ENCODE measurements around the gene PI16. TPM values are rescaled to one million over a fixed set of nuclear protein-coding genes. Genes with fewer than 3 reads are reported as not detected.

The PI16 gene
- total RNA-seq, 1 donor from 2014 or later: not detected

GRCh38 chr6:36979347-36979742, 24.8 kb downstream of the PI16 start:
- DNase-seq (ENCODE audit: low read depth): no peak
- TF ChIP-seq CTCF (conservative IDR thresholded peaks at IDR 0.05; ENCODE audit: low read depth, low read length): peak; percentile 50
- H3K4me3 ChIP-seq (ENCODE audit: low read depth, low read length): no peak overlapping the region

GRCh38 chr6:36980129-36980528, 25.6 kb downstream of the PI16 start:
- no peak overlapping the region for H3K4me3 ChIP-seq (ENCODE audit: low read depth, low read length)
- no peak for TF ChIP-seq CTCF (conservative IDR thresholded peaks at IDR 0.05; ENCODE audit: low read depth, low read length)
- no peak for DNase-seq (ENCODE audit: low read depth)

GRCh38 chr6:36980876-36981619, 26.5 kb downstream of the PI16 start:
- DNase-seq (ENCODE audit: low read depth): no peak
- TF ChIP-seq CTCF (conservative IDR thresholded peaks at IDR 0.05; ENCODE audit: low read depth, low read length): peak; percentile 34
- no peak overlapping the region for H3K4me3 ChIP-seq (ENCODE audit: low read depth, low read length)

GRCh38 chr6:36983538-36983937, 29.0 kb downstream of the PI16 start:
- H3K4me3 ChIP-seq (ENCODE audit: low read depth, low read length): peak overlapping the region; percentile 97
- no peak for TF ChIP-seq CTCF (conservative IDR thresholded peaks at IDR 0.05; ENCODE audit: low read depth, low read length)
- DNase-seq (ENCODE audit: low read depth): no peak

GRCh38 chr6:36984581-36985416, 30.3 kb downstream of the PI16 start:
- TF ChIP-seq CTCF (conservative IDR thresholded peaks at IDR 0.05; ENCODE audit: low read depth, low read length): no peak
- H3K4me3 ChIP-seq (ENCODE audit: low read depth, low read length): peak overlapping the region; percentile 97
- no peak for DNase-seq (ENCODE audit: low read depth)

- no peak for TF ChIP-seq CTCF (conservative IDR thresholded peaks at IDR 0.05; ENCODE audit: low read depth, low read length)
- DNase-seq (ENCODE audit: low read depth): no peak
- peak overlapping the region; percentile 97 for H3K4me3 ChIP-seq (ENCODE audit: low read depth, low read length)
These were observed 30.9 kb downstream of the PI16 start for GRCh38 chr6:36985417-36985807.

All from epithelial cell of proximal tubule (primary cell).